C1 segment of cervical spinal cord (tissue), 14 donors: ENCODE data around the gene ACVR2A.
A peak's percentile ranks its signal among the peaks of the same experiment; 100 is the strongest.

ENCODE experiments used
- DNase-seq, 14 donors: peaks; one replicate each; lab custom pipeline; 2025; lab: John Stamatoyannopoulos, UW

The ACVR2A gene

GRCh38 chr2:147855316-147855715 is 10.5 kb downstream of the ACVR2A start:
- no peak for DNase-seq

- DNase-seq: no peak
Measured at GRCh38 chr2:147855977-147856376, 11.1 kb downstream of the ACVR2A start.

- DNase-seq: no peak
Measured at GRCh38 chr2:147860009-147860408, 15.2 kb downstream of the ACVR2A start.

- DNase-seq: no peak
Measured at GRCh38 chr2:147862859-147863516, 18.2 kb downstream of the ACVR2A start.

- no peak for DNase-seq
Measured at GRCh38 chr2:147863835-147864234, 19.0 kb downstream of the ACVR2A start.

- no peak for DNase-seq
Measured at GRCh38 chr2:147865560-147865959, 20.7 kb downstream of the ACVR2A start.

- no peak for DNase-seq
Measured at GRCh38 chr2:147867050-147867449, 22.2 kb downstream of the ACVR2A start.

GRCh38 chr2:147869934-147870333 is 25.1 kb downstream of the ACVR2A start:
- DNase-seq: no peak

GRCh38 chr2:147872967-147873366 is 28.1 kb downstream of the ACVR2A start:
- DNase-seq: no peak

GRCh38 chr2:147873859-147874483 is 29.1 kb downstream of the ACVR2A start:
- no peak for DNase-seq

GRCh38 chr2:147879846-147880245 is 35.0 kb downstream of the ACVR2A start:
- no peak for DNase-seq

- DNase-seq: no peak
Measured at GRCh38 chr2:147882631-147883030, 37.8 kb downstream of the ACVR2A start.

- DNase-seq: no peak
Measured at GRCh38 chr2:147884830-147885229, 40.0 kb downstream of the ACVR2A start.

- no peak for DNase-seq
Measured at GRCh38 chr2:147886136-147886535, 41.3 kb downstream of the ACVR2A start.

GRCh38 chr2:147888680-147889079 is 43.9 kb downstream of the ACVR2A start:
- DNase-seq: no peak

- DNase-seq: no peak
Measured at GRCh38 chr2:147904051-147904450, 59.2 kb downstream of the ACVR2A start.

- DNase-seq: no peak
Measured at GRCh38 chr2:147909178-147909577, 64.3 kb downstream of the ACVR2A start.

- peak in 3 of 14 donors; percentile 21 to 52 (median 22) for DNase-seq
Measured at GRCh38 chr2:147910990-147911473, 66.2 kb downstream of the ACVR2A start.

GRCh38 chr2:147913701-147914480 is 69.1 kb downstream of the ACVR2A start:
- peak in 1 of 14 donors; percentile 0 for DNase-seq

- DNase-seq: no peak
Measured at GRCh38 chr2:147916067-147916466, 71.2 kb downstream of the ACVR2A start.

- no peak for DNase-seq
Measured at GRCh38 chr2:147916723-147917122, 71.9 kb downstream of the ACVR2A start.

- no peak for DNase-seq
Measured at GRCh38 chr2:147917161-147917560, 72.3 kb downstream of the ACVR2A start.

- no peak for DNase-seq
Measured at GRCh38 chr2:147923846-147924245, 79.0 kb downstream of the ACVR2A start.
